Stimulated activated CD4-positive, alpha-beta T cell treated with anti-CD3 and anti-CD28 coated beads, Interleukin-15, amount 100 ng/mL, for 24 hours (primary cell): ENCODE data around the gene RBP3.

Source experiments
- DNase-seq: peaks from one replicate; pipeline ENCODE4 v3.0.0-alpha.2; 2020

RBP3 gene

GRCh38 chr10:47348138-47348651 lies at the start of gene RBP3:
Gene RBP3, plus strand, starts transcription at chr10:47348363. Its CDS starts 122 bp downstream, at chr10:47348485.
- DNase-seq, result no peak

- DNase-seq, result no peak
These were observed 49.4 kb upstream of the RBP3 start for GRCh38 chr10:47298715-47299114.

- DNase-seq, result peak; percentile 43
These were observed 48.3 kb upstream of the RBP3 start, which contains the start of gene GDF10 for GRCh38 chr10:47299611-47300428. Gene GDF10, plus strand, starts transcription at chr10:47300197. Its CDS starts 455 bp downstream, at chr10:47300652.

- peak; percentile 16 for DNase-seq
These were observed 47.7 kb upstream of the RBP3 start for GRCh38 chr10:47300429-47300931.

GRCh38 chr10:47301833-47302232 lies 46.3 kb upstream of the RBP3 start:
- no peak for DNase-seq

- DNase-seq, result no peak
These were observed 45.1 kb upstream of the RBP3 start for GRCh38 chr10:47303105-47303504.

GRCh38 chr10:47303866-47304265 lies 44.3 kb upstream of the RBP3 start:
- no peak for DNase-seq

GRCh38 chr10:47305566-47305965 lies 42.6 kb upstream of the RBP3 start:
- DNase-seq, result no peak

GRCh38 chr10:47306387-47307210 lies 41.6 kb upstream of the RBP3 start:
- DNase-seq, result no peak

GRCh38 chr10:47307381-47307780 lies 40.8 kb upstream of the RBP3 start:
- no peak for DNase-seq

GRCh38 chr10:47308775-47309174 lies 39.4 kb upstream of the RBP3 start:
- DNase-seq, result no peak

- DNase-seq, result peak; percentile 28
These were observed 38.6 kb upstream of the RBP3 start for GRCh38 chr10:47309408-47310089.

- DNase-seq, result no peak
These were observed 38.1 kb upstream of the RBP3 start for GRCh38 chr10:47310090-47310505.

- peak; percentile 50 for DNase-seq
These were observed 36.8 kb upstream of the RBP3 start for GRCh38 chr10:47311193-47311931.

- peak; percentile 91 for DNase-seq
These were observed 36.1 kb upstream of the RBP3 start for GRCh38 chr10:47311932-47312662.

- no peak for DNase-seq
These were observed 35.5 kb upstream of the RBP3 start for GRCh38 chr10:47312663-47312995.

GRCh38 chr10:47314416-47314970 lies 33.7 kb upstream of the RBP3 start:
- DNase-seq, result no peak

- no peak for DNase-seq
These were observed 32.7 kb upstream of the RBP3 start for GRCh38 chr10:47315421-47315820.

- no peak for DNase-seq
These were observed 32.0 kb upstream of the RBP3 start for GRCh38 chr10:47316131-47316530.

- no peak for DNase-seq
These were observed 30.9 kb upstream of the RBP3 start for GRCh38 chr10:47317251-47317650.

GRCh38 chr10:47318706-47319105 lies 29.5 kb upstream of the RBP3 start:
- DNase-seq, result no peak
